Stimulated activated naive CD4-positive, alpha-beta T cell (primary cell): ENCODE measurements around the gene CADM3.

Source experiments
- DNase-seq, 6 experiments: peaks; one replicate each; lab custom pipeline; 2025; lab: John Stamatoyannopoulos, UW

CADM3 gene

GRCh38 chr1:159173320-159173719, 1.9 kb downstream of the CADM3 start:
- no peak for DNase-seq

- DNase-seq, result no peak
Measured at GRCh38 chr1:159175571-159175970, 4.2 kb downstream of the CADM3 start.

GRCh38 chr1:159177272-159177907, 6.0 kb downstream of the CADM3 start:
- DNase-seq, result peak in 1 of 6 experiments; percentile 1

- DNase-seq, result no peak
Measured at GRCh38 chr1:159179906-159180305, 8.5 kb downstream of the CADM3 start.

GRCh38 chr1:159180516-159180915, 9.1 kb downstream of the CADM3 start:
- DNase-seq, result no peak

GRCh38 chr1:159181328-159182024, 10.1 kb downstream of the CADM3 start:
- no peak for DNase-seq

- DNase-seq, result no peak
Measured at GRCh38 chr1:159184201-159184600, 12.8 kb downstream of the CADM3 start.

GRCh38 chr1:159185121-159185520, 13.7 kb downstream of the CADM3 start:
- DNase-seq, result no peak

- no peak for DNase-seq
Measured at GRCh38 chr1:159187033-159187432, 15.6 kb downstream of the CADM3 start.

GRCh38 chr1:159187647-159188374, 16.4 kb downstream of the CADM3 start:
- no peak for DNase-seq

- DNase-seq, result no peak
Measured at GRCh38 chr1:159188375-159188788, 17.0 kb downstream of the CADM3 start.

- no peak for DNase-seq
Measured at GRCh38 chr1:159190441-159190840, 19.0 kb downstream of the CADM3 start.

- DNase-seq, result no peak
Measured at GRCh38 chr1:159196543-159196942, 25.1 kb downstream of the CADM3 start.

- DNase-seq, result no peak
Measured at GRCh38 chr1:159197561-159198557, 26.4 kb downstream of the CADM3 start.

- DNase-seq, result no peak
Measured at GRCh38 chr1:159199901-159200300, 28.5 kb downstream of the CADM3 start.

GRCh38 chr1:159200769-159201168, 29.4 kb downstream of the CADM3 start:
- DNase-seq, result no peak

- DNase-seq, result no peak
Measured at GRCh38 chr1:159201642-159202041, 30.2 kb downstream of the CADM3 start.

GRCh38 chr1:159203610-159204009, 32.2 kb downstream of the CADM3 start:
- DNase-seq, result no peak

GRCh38 chr1:159204161-159205141, 33.0 kb downstream of the CADM3 start, which contains the start of gene ACKR1:
ACKR1 (plus strand) TSS chr1:159204875; CDS start chr1:159204960, 85 bp downstream.
- no peak for DNase-seq

- DNase-seq, result no peak
Measured at GRCh38 chr1:159205225-159205624, 33.8 kb downstream of the CADM3 start.
